K562 (cell line): Measurements from ENCODE around the gene IL25. TPM values are rescaled to one million over a fixed set of nuclear protein-coding genes. Genes with fewer than 3 reads are reported as not detected.

ENCODE experiments used
- ATAC-seq: fragments of 200-7000 bp; cut with Tn5 transposase; 3 replicates; pipeline ENCODE4 v1.9.1; 2020; ENCODE audit warnings: moderate library complexity
- BruUV-seq: library from RNA; stranded (reverse); fragments of 400-500 nt; replicated peaks from 2 replicates; lab custom pipeline; 2021; lab: Mats Ljungman, UMichigan
- CTCF ChIA-PET: fragments of 300-600 bp; formaldehyde crosslinking; extraction: SDS; loops from one replicate; lab custom pipeline; 2021; ENCODE audit warnings: low intra/inter-chr PET ratio; lab: Yijun Ruan, JAX
- POLR2A ChIA-PET: fragments of 300-600, 350-650 bp; sonication (Branson Sonifier 250); formaldehyde crosslinking; extraction: SDS; loops from one replicate; lab custom pipeline; 2021; ENCODE audit warnings: antibody characterized with exemption, inconsistent platforms; lab: Yijun Ruan, JAX
- DNase-seq, 4 experiments: peaks; one replicate each; pipeline versions ENCODE4 v3.0.0 to v3.0.0-alpha.2; 2011 to 2018; ENCODE audit warnings: low spot score in 3 of 4, mixed read lengths in 3 of 4; ENCODE audit errors: extremely low read depth in 1 of 4
- FAIRE-seq: peaks from 2 replicates; lab custom pipeline; 2011; peaks lifted over from hg19 to GRCh38; lab: Jason Lieb, UNC
- H2AFZ ChIP-seq: 2 replicates; pipeline ENCODE4 v1.6.0; 2011; ENCODE audit warnings: low read depth, low read length, control low read depth, inconsistent platforms
- H3K27ac ChIP-seq: fragments of 200-600 bp; 3 replicates; pipeline ENCODE4 v1.8.0; 2011; ENCODE audit warnings: low read depth, mild to moderate bottlenecking, control low read depth, inconsistent platforms, low read length, moderate library complexity, mixed read lengths; ENCODE audit errors: extremely low read depth
- H3K27me3 ChIP-seq, 2 experiments: fragments of 300-600 bp in 1 of 2; 2 replicates in 1 of 2; 3 replicates in 1 of 2; pipeline versions ENCODE4 v1.6.0 to v1.8.0; 2011; ENCODE audit warnings: inconsistent platforms in 2 of 2, low read length in 2 of 2, mild to moderate bottlenecking in 1 of 2, mixed read lengths in 1 of 2, moderate library complexity in 1 of 2; ENCODE audit not compliant: control insufficient read depth in 2 of 2, insufficient read depth in 2 of 2
- H3K36me3 ChIP-seq: fragments of 300-600 bp; 3 replicates; pipeline ENCODE4 v1.8.0; 2011; ENCODE audit warnings: mild to moderate bottlenecking, low read length, inconsistent platforms; ENCODE audit not compliant: control insufficient read depth, insufficient read depth
- H3K4me1 ChIP-seq, 2 experiments: fragments of 200-600 bp in 1 of 2; replicated peaks in 1 of 2; 2 replicates in 1 of 2; 3 replicates in 1 of 2; pipeline versions ENCODE4 v1.5.1 to v1.8.0; 2011; ENCODE audit warnings: inconsistent platforms in 2 of 2, low read length in 2 of 2, mild to moderate bottlenecking in 1 of 2, mixed read lengths in 1 of 2, moderate library complexity in 1 of 2; ENCODE audit not compliant: control insufficient read depth in 2 of 2, insufficient read depth in 2 of 2
- H3K4me2 ChIP-seq: 2 replicates; pipeline ENCODE4 v1.6.1; 2011; ENCODE audit warnings: low read length, control low read depth, inconsistent platforms, mixed read lengths; ENCODE audit not compliant: insufficient read depth
- H3K4me3 ChIP-seq: fragments of 200-600 bp; sonication (generic), shearing (Covaris generic); 2 replicates; pipeline ENCODE4 v1.5.1; 2016; ENCODE audit warnings: control low read depth, inconsistent platforms
- H3K79me2 ChIP-seq: fragments of 200-600 bp; 3 replicates; pipeline ENCODE4 v1.8.0; 2011; ENCODE audit warnings: low read length, inconsistent platforms; ENCODE audit not compliant: control insufficient read depth, insufficient read depth
- H3K9ac ChIP-seq, 2 experiments: 2 replicates each; pipeline versions ENCODE4 v1.6.0 to v1.6.1; 2011; ENCODE audit warnings: low read depth in 2 of 2, low read length in 2 of 2, control low read depth in 1 of 2, inconsistent platforms in 1 of 2, mild to moderate bottlenecking in 1 of 2, mixed read lengths in 1 of 2; ENCODE audit not compliant: insufficient read depth in 1 of 2
- H3K9me1 ChIP-seq: one replicate; pipeline ENCODE4 v1.6.0; 2011; ENCODE audit warnings: inconsistent platforms, mild to moderate bottlenecking, low read length, moderate library complexity; ENCODE audit not compliant: control insufficient read depth, insufficient read depth
- H3K9me3 ChIP-seq: replicated peaks from 2 replicates; pipeline ENCODE4 v1.5.1; 2011; ENCODE audit warnings: low read depth, low read length, inconsistent platforms; ENCODE audit not compliant: control insufficient read depth, insufficient read depth
- H4K20me1 ChIP-seq: replicated peaks from 2 replicates; pipeline ENCODE4 v1.6.1; 2011; ENCODE audit warnings: low read length, inconsistent platforms, mixed read lengths; ENCODE audit not compliant: control insufficient read depth, insufficient read depth
- CHD2 ChIP-seq: IDR thresholded peaks from 2 replicates; pipeline ENCODE4 v1.6.1; 2011; ENCODE audit warnings: low read depth, low read length
- TAF15 ChIP-seq: fragments of 200-400 bp; formaldehyde crosslinking; IDR thresholded peaks from 2 replicates; pipeline ENCODE4 v1.6.1; 2017; ENCODE audit warnings: mild to moderate bottlenecking, low read depth, low read length, moderate library complexity
- XRCC5 ChIP-seq: fragments of 200-400 bp; formaldehyde crosslinking; IDR thresholded peaks from 2 replicates; pipeline ENCODE4 v1.6.1; 2017; ENCODE audit warnings: low read depth, mild to moderate bottlenecking, low read length
- ZBTB33 ChIP-seq: sonication (generic); formaldehyde crosslinking; IDR thresholded peaks from 2 replicates; pipeline ENCODE4 v1.8.1; 2023; ENCODE audit warnings: mild to moderate bottlenecking, missing genetic modification reagents
- ZNF354B ChIP-seq: fragments of 250-450 bp; sonication (Bioruptor Pico); IDR thresholded peaks from 2 replicates; pipeline ENCODE4 v1.4.0; 2020
- WGBS: fragments of 100-300 bp; shearing (Covaris generic); methylation state at CpG from one replicate; pipeline ENCODE4 v1.1.6; 2016; ENCODE audit warnings: low coverage, mixed read lengths; ENCODE audit not compliant: insufficient coverage; ENCODE audit errors: missing lambda C conversion rate; 5-methylcytosine and 5-hydroxymethylcytosine counted together
- in situ Hi-C: fragments of 300-500 bp; cut with MboI; formaldehyde crosslinking; loops from 4 replicates; pipeline ENCODE4 v1.15.0; 2018; ENCODE audit warnings: inconsistent platforms, mixed read lengths
- intact Hi-C: fragments of 100-400 bp; cut with micrococcal nuclease; formaldehyde crosslinking; loops from 2 replicates; pipeline ENCODE4 v1.14.2; 2022
- polyA plus RNA-seq, 8 experiments: library from polyadenylated mRNA; depleted of rRNA in 4 of 8; stranded (reverse) in 5 of 8; unstranded in 3 of 8; fragments of >200 nt; fragmentation: Nextera tagmentation in 2 of 8; fragmentation: Illumina TruSeq in 1 of 8; extraction: Ambion mirVana in 2 of 8; extraction: Trizol in 1 of 8; gene quantifications; 2 replicates each; pipeline versions ENCODE4 v1.2.1 to v1.2.3, GENCODE V29; 2011 to 2014; ENCODE audit warnings: inconsistent platforms in 1 of 8, missing spikeins in 1 of 8
- total RNA-seq, 7 experiments: library from RNA; depleted of rRNA in 6 of 7; stranded (reverse); fragments of >200 nt in 6 of 7; fragmentation: Illumina TruSeq in 2 of 7; extraction: Trizol in 2 of 7; gene quantifications; 2 replicates each; pipeline versions ENCODE4 v1.2.1 to v1.2.3, GENCODE V29; 2011 to 2021; ENCODE audit warnings: low replicate concordance in 1 of 7

Gene IL25
- total and polyA plus RNA-seq, 9 of the 15 experiments (the other 6 are each of a cell fraction or from before 2014, with no cell fraction given) = not detected

DNA sequence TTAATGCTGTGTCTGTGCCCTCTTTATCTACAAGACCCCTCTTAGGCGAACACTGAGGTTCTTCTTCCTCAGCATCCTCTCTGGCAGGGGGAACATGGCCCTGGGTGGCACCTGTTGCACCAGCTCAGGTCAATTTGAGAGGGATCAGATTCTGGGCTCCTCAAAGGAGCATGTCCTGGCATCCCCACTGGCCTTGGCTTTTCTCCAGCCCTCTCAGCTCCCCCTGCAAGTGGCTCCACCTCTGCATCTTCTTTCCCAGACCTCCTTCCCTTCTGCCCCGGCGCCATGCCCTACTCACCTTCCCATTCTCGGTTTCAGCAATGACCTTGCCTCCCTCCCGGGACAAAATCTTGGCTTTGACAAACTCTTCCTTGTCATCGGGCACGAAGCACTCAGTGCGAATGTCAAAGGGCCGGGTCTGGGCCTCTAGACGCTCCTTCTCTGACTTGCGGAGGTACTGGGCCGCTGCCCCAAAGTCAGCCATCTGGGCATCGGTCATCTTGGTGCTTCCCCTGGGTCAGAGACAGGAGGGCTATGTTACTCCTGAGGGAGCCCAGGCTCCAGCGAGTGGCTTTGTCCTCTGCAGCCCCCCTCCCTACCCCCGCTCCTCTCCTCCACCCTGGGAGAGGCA is 34.2 kb downstream of the IL25 start:
- DNase-seq = no peak
- in situ Hi-C loops = no loop called here
- Histone ChIP-seq H3K4me2 (no peak overlapping the region), H3K27ac (no peak overlapping the region), H3K9ac (no peak overlapping the region), H3K79me2 (no peaks in the 10 kb centered on the region), H3K27me3 (peaks cover 22 to 86% of the 10 kb centered on the region in 2 experiments; a peak in 4 of 5 replicates), H3K9me1 (no peaks in the 10 kb centered on the region), H3K4me1 (peaks cover 0 to 6% of the 10 kb centered on the region in 2 experiments; a peak in 2 of 5 replicates), H4K20me1 (no peaks in the 10 kb centered on the region), H3K4me3 (no peak overlapping the region), H2AFZ (no peak overlapping the region), H3K36me3 (no peaks in the 10 kb centered on the region), H3K9me3 (no peaks in the 10 kb centered on the region)
- FAIRE-seq = no peak
- TF ChIP-seq ZNF354B (CRISPR knock-in tag) (no peak), XRCC5 (no peak), ZBTB33 (CRISPR knock-in tag) (no peak), CHD2 (no peak), TAF15 (no peak)
- ChIA-PET POLR2A (interaction anchor here (0.6 to 0.7 kb wide), 2 partner anchors 20 to 27 kb away, joined by 3 read pairs; no protein-coding TSS in a partner anchor), CTCF (no interaction called here)
- intact Hi-C loops = no loop called here
- no TSS peak for BruUV-seq
- no peak for ATAC-seq
- WGBS = 0% methylated on average over 12 of the region's 15 CpGs
